Measurements from ENCODE around the gene SRXN1.

Gene SRXN1

DNA sequence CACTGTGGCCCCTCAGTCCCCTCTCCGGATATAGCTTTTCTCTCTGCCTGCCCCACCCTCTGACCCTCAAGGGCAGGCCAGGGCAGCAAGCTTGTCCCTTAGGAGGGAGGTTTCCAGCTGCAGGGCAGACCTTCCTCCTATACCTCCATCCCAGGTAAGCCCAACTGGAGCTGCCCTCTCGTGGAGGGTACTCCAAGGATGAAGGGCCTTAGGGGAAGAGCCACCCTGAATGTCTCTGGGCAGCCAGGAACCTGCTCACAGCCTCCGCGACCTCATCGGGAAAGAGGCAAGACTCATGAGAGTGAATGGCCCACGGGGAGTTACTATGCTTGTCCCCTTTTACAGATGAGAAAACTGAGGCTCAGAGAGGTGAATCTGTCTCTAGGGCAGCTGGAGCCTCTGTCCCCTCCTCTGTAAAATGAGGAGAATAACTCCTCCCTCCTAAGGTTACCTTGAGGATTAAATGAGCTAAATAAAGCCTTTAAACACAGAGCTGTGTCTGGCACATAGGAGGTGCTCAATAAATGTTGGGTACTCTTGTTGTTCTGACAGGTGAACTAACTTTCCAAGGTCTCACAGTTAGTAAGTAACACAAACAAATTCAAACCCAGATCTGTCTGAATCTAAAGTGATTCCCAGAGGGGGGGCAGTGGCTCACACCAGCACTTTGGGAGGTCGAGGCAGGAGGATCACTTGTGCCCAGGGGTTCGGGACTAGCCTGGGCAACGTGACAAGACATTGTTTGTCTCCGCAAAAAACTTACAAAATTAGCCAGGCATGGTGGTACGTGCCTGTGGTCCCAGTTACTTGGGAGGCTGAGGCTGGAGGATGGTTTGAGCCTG is 12.1 kb downstream of the SRXN1 start:
- TF ChIP-seq, protein P1, sequence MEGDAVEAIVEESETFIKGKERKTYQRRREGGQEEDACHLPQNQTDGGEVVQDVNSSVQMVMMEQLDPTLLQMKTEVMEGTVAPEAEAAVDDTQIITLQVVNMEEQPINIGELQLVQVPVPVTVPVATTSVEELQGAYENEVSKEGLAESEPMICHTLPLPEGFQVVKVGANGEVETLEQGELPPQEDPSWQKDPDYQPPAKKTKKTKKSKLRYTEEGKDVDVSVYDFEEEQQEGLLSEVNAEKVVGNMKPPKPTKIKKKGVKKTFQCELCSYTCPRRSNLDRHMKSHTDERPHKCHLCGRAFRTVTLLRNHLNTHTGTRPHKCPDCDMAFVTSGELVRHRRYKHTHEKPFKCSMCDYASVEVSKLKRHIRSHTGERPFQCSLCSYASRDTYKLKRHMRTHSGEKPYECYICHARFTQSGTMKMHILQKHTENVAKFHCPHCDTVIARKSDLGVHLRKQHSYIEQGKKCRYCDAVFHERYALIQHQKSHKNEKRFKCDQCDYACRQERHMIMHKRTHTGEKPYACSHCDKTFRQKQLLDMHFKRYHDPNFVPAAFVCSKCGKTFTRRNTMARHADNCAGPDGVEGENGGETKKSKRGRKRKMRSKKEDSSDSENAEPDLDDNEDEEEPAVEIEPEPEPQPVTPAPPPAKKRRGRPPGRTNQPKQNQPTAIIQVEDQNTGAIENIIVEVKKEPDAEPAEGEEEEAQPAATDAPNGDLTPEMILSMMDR (IDR thresholded peaks at IDR 0.05): no peak
- peaks cover 31% of the 10 kb centered on the region for H3K4me1 Mint-ChIP-seq
- peaks cover 3% of the 10 kb centered on the region for H3K27me3 Mint-ChIP-seq (ENCODE audit: low read depth, poor library complexity)
- H3K27ac Mint-ChIP-seq: peak overlapping the region; percentile 98
- no peaks in the 10 kb centered on the region for H3K9me3 Mint-ChIP-seq
- H3K4me3 Mint-ChIP-seq: peak overlapping the region; percentile 77
- no peaks in the 10 kb centered on the region for H3K36me3 Mint-ChIP-seq (ENCODE audit: low read depth)
- DNase-seq: no peak

DNA sequence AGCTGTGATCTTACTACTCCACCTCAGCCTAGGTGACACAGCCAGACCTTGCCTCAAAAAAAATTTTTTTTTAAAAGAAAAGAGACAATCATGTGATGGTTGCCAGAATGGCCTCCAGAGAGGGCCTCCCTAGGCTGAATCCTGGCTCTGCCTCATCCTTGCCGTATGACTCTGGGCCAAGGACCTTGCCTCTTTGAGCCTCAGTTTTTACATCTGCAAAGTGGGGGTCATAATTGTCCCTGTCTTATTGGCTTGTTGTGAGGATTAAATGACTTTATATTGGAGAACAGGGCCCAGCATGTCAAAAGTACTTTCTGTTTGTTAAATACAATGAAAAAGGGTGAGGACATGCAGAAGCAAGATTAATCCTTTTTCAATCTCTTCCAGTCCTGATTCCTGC is 14.4 kb downstream of the SRXN1 start:
- H3K9me3 Mint-ChIP-seq: no peaks in the 10 kb centered on the region
- H3K27me3 Mint-ChIP-seq (ENCODE audit: low read depth, poor library complexity): peaks cover 8% of the 10 kb centered on the region
- TF ChIP-seq, protein P1 (IDR thresholded peaks at IDR 0.05): no peak

DNA sequence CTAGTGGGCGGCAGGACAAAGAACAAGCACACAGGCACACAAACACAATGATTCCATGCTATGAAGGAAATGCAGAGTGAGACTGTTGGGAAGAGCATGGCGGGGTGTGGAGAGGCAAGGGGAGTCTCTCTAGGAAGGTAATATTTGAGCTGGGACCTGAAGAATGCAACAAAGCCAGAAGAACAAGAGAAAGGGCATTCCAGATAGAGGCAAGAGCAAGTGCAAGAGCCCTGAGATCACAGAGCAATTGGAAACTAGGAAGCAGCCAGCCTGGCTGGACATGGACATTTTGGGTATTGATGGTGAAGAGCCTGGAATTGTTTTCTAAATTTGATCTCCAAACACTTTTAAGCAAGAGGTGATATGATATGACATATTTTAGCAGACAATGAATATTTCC is 15.4 kb downstream of the SRXN1 start:
- TF ChIP-seq, protein P1 (IDR thresholded peaks at IDR 0.05): no peak
- no peaks in the 10 kb centered on the region for H3K36me3 Mint-ChIP-seq (ENCODE audit: low read depth)
- DNase-seq: no peak
- H3K27ac Mint-ChIP-seq: peak overlapping the region; percentile 3
- H3K4me3 Mint-ChIP-seq: no peak overlapping the region
- H3K4me1 Mint-ChIP-seq: peaks cover 50% of the 10 kb centered on the region
- H3K27me3 Mint-ChIP-seq (ENCODE audit: low read depth, poor library complexity): peaks cover 8% of the 10 kb centered on the region
- no peaks in the 10 kb centered on the region for H3K9me3 Mint-ChIP-seq

More for the DNA sequence above, 14.4 kb downstream of the SRXN1 start:
- DNase-seq: no peak
- Mint-ChIP-seq H3K4me1 (peaks cover 48% of the 10 kb centered on the region), H3K4me3 (no peak overlapping the region), H3K27ac (no peak overlapping the region), H3K36me3 (ENCODE audit: low read depth) (no peaks in the 10 kb centered on the region)

DNA sequence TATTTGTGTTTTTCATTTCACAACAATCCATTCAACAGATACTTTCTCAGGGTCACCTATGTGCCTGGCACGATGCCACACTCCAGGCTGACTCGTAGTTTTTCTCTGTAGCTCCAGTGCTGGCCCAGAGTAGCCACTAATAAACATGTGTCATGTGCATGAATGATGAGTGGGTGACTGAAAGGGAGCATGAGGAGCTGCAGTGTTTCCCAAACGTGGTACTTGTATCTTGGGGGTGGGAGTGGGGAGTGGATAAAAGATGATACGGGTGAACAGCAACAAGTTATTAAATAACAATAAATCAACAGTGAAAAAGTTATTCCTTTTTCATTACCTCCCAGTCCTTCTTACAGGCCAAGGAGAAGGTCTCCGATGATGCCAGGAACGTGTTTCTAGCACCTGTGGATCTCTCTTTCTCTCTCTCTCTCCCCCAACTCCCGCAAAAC is 17.1 kb downstream of the SRXN1 start:
- Mint-ChIP-seq H3K4me1 (peaks cover 49% of the 10 kb centered on the region), H3K4me3 (no peak overlapping the region), H3K27ac (peak overlapping the region; percentile 98), H3K9me3 (no peaks in the 10 kb centered on the region), H3K36me3 (ENCODE audit: low read depth) (no peaks in the 10 kb centered on the region), H3K27me3 (ENCODE audit: low read depth, poor library complexity) (peaks cover 8% of the 10 kb centered on the region)
- TF ChIP-seq, protein P1 (IDR thresholded peaks at IDR 0.05): no peak
- no peak for DNase-seq

DNA sequence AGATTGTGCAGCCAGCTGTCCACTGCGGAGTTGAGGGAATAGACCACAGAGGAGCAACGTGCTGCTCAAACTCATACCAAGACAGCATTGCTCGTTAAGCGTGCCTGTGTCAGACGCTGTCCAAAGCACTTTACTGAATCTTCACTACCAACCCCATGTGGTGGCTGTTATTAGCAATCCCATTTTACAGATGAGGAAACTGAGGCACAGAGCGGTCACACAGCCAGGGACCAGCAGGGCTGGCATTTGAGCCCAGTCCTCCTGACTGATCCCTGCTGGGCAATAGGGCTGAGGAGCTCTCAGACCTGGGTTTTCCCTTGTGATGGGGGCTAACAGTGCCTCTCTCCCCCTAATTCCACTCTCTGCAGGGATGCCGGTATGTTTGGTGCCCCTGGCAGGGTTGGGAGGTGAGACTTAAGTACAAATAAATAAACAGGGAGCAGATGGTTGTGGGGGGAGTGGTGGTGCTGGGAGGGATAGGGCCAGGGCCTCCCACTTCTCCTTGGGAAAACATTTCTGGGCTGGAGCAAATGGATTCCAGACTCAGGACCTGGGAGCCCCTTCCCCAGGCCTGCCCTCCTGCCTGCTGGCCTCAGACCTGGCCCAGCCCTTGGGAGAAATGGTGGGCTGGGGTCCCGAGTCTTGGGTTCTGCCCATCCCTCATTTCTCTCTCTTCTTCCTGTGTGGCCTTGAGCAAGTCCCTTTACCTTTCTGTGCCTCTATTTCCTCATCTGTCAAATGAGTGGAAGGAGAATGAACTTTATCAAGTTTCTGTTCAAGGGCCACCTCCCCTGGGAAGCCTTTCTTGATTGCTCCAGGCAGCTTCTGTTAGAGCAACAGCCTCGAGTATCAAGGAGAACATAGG is 17.7 kb downstream of the SRXN1 start:
- Mint-ChIP-seq H3K4me3 (no peak overlapping the region), H3K9me3 (no peaks in the 10 kb centered on the region), H3K27me3 (ENCODE audit: low read depth, poor library complexity) (peaks cover 8% of the 10 kb centered on the region), H3K4me1 (peaks cover 48% of the 10 kb centered on the region), H3K27ac (peak overlapping the region; percentile 98), H3K36me3 (ENCODE audit: low read depth) (no peaks in the 10 kb centered on the region)
- TF ChIP-seq, protein P1 (IDR thresholded peaks at IDR 0.05): no peak
- no peak for DNase-seq
